Thoracic aorta (tissue), 2 donors: ENCODE results near the gene LLGL1. TPM values are rescaled to one million over a fixed set of nuclear protein-coding genes. Genes with fewer than 3 reads are reported as not detected.

Experiments
- ATAC-seq: fragments of 150-250 bp; one replicate; pipeline ENCODE4 v1.8.0; 2017; ENCODE audit warnings: low read depth; ENCODE audit not compliant: insufficient number of reproducible peaks, low FRiP score
- DNase-seq: peaks from one replicate; pipeline ENCODE4 v3.0.0-alpha.2; 2020; ENCODE audit warnings: low spot score
- H3K27ac ChIP-seq, 2 donors: fragments of 200-600 bp; sonication (generic); 1 replicate in 1 of 2; 2 replicates in 1 of 2; pipeline ENCODE4 v1.5.1; 2016; ENCODE audit warnings: mild to moderate bottlenecking in 2 of 2, moderate library complexity in 2 of 2
- H3K27me3 ChIP-seq: fragments of 200-600 bp; sonication (generic); replicated peaks from 2 replicates; pipeline ENCODE4 v1.6.0; 2016; ENCODE audit warnings: mild to moderate bottlenecking; ENCODE audit not compliant: insufficient read depth
- H3K36me3 ChIP-seq: fragments of 200-600 bp; sonication (generic); one replicate; pipeline ENCODE4 v1.5.1; 2016
- H3K4me1 ChIP-seq, 2 donors: fragments of 200-600 bp; sonication (generic); 1 replicate in 1 of 2; 2 replicates in 1 of 2; pipeline versions ENCODE4 v1.5.1 to v1.6.0; 2016; ENCODE audit warnings: low read depth in 2 of 2, mild to moderate bottlenecking in 1 of 2; ENCODE audit not compliant: control insufficient read depth in 1 of 2
- H3K4me3 ChIP-seq: fragments of 200-600 bp; sonication (generic); 2 replicates; pipeline ENCODE4 v1.5.1; 2016; ENCODE audit warnings: mild to moderate bottlenecking
- H3K9me3 ChIP-seq: fragments of 200-600 bp; sonication (generic); 2 replicates; pipeline ENCODE4 v1.5.1; 2016
- CTCF ChIP-seq: fragments of 200-600 bp; sonication (generic); IDR thresholded peaks from one replicate; pipeline ENCODE4 v1.5.1; 2019; ENCODE audit warnings: antibody characterized with exemption
- total RNA-seq, 2 donors: library from RNA; depleted of rRNA; stranded (reverse); fragments of >200 nt; gene quantifications; one replicate each; pipeline versions ENCODE4 v1.1.0 to v1.2.3, GENCODE V29; 2016

The LLGL1 gene
- total RNA-seq, 2 donors from 2014 or later: 17.1 to 30.3 TPM

GRCh38 chr17:18226284-18226945 lies 980 bp downstream of the LLGL1 start:
- Histone ChIP-seq H3K4me3 (peak overlapping the region; percentile 81), H3K27me3 (no peaks in the 10 kb centered on the region), H3K27ac (no peak overlapping the region), H3K4me1 (peaks cover 9 to 20% of the 10 kb centered on the region in 2 donors), H3K9me3 (no peaks in the 10 kb centered on the region), H3K36me3 (no peaks in the 10 kb centered on the region)
- ATAC-seq (no peak), DNase-seq (no peak)
- TF ChIP-seq CTCF: no peak

- H3K27me3 ChIP-seq: no peaks in the 10 kb centered on the region
- H3K4me3 ChIP-seq: no peak overlapping the region
- DNase-seq: no peak
- peaks cover 9 to 20% of the 10 kb centered on the region in 2 donors for H3K4me1 ChIP-seq
- H3K36me3 ChIP-seq: peaks cover under 1% of the 10 kb centered on the region
- no peaks in the 10 kb centered on the region for H3K9me3 ChIP-seq
- no peak overlapping the region for H3K27ac ChIP-seq
- no peak for TF ChIP-seq CTCF
- no peak for ATAC-seq
Observed at GRCh38 chr17:18227635-18228034, 2.2 kb downstream of the LLGL1 start.

- peaks cover 9 to 20% of the 10 kb centered on the region in 2 donors for H3K4me1 ChIP-seq
- H3K27ac ChIP-seq: no peak overlapping the region
- no peak for DNase-seq
- no peak for ATAC-seq
- no peak overlapping the region for H3K4me3 ChIP-seq
- H3K27me3 ChIP-seq: no peaks in the 10 kb centered on the region
- peaks cover 7% of the 10 kb centered on the region for H3K36me3 ChIP-seq
- no peak for TF ChIP-seq CTCF
- H3K9me3 ChIP-seq: no peaks in the 10 kb centered on the region
Observed at GRCh38 chr17:18228176-18228682, 2.8 kb downstream of the LLGL1 start.

GRCh38 chr17:18229254-18229653 lies 3.8 kb downstream of the LLGL1 start:
- H3K27me3 ChIP-seq: no peaks in the 10 kb centered on the region
- H3K4me3 ChIP-seq: no peak overlapping the region
- peaks cover 10% of the 10 kb centered on the region for H3K36me3 ChIP-seq
- ATAC-seq (no peak), DNase-seq (no peak)
- H3K27ac ChIP-seq: no peak overlapping the region
- H3K9me3 ChIP-seq: no peaks in the 10 kb centered on the region
- H3K4me1 ChIP-seq: peaks cover 9 to 20% of the 10 kb centered on the region in 2 donors
- TF ChIP-seq CTCF: no peak

GRCh38 chr17:18229771-18230170 lies 4.3 kb downstream of the LLGL1 start:
- no peak for ATAC-seq
- TF ChIP-seq CTCF: no peak

More at GRCh38 chr17:18229771-18230170, 4.3 kb downstream of the LLGL1 start:
- DNase-seq: no peak
- no peaks in the 10 kb centered on the region for H3K9me3 ChIP-seq
- H3K27me3 ChIP-seq: no peaks in the 10 kb centered on the region
- H3K4me1 ChIP-seq: peaks cover 9 to 16% of the 10 kb centered on the region in 2 donors
- H3K27ac ChIP-seq: no peak overlapping the region
- peaks cover 14% of the 10 kb centered on the region for H3K36me3 ChIP-seq
- H3K4me3 ChIP-seq: no peak overlapping the region
